Right atrium auricular region (tissue), 2 donors: ENCODE data around the gene C6orf52. TPM values are rescaled to one million over a fixed set of nuclear protein-coding genes. Genes with fewer than 3 reads are reported as not detected.

Experiments
- DNase-seq: peaks from one replicate; pipeline ENCODE4 v3.0.0-alpha.2; 2019; ENCODE audit warnings: low spot score
- H3K27ac ChIP-seq, 2 donors: fragments of 200-600 bp; sonication (generic); 1 replicate in 1 of 2; 2 replicates in 1 of 2; pipeline ENCODE4 v1.5.1; 2016 to 2019
- H3K27me3 ChIP-seq, 2 donors: fragments of 200-600 bp; sonication (generic); one replicate each; pipeline versions ENCODE4 v1.5.1 to v1.6.0; 2017 to 2019
- H3K36me3 ChIP-seq: fragments of 200-600 bp; sonication (generic); one replicate; pipeline ENCODE4 v1.5.1; 2016
- H3K4me1 ChIP-seq, 2 donors: fragments of 200-600 bp; sonication (generic); one replicate each; pipeline versions ENCODE4 v1.5.1 to v1.6.0; 2017 to 2019
- H3K4me3 ChIP-seq, 2 donors: fragments of 200-600 bp; sonication (generic); 1 replicate in 1 of 2; 2 replicates in 1 of 2; pipeline ENCODE4 v1.5.1; 2017 to 2019; ENCODE audit warnings: mild to moderate bottlenecking in 1 of 2, moderate library complexity in 1 of 2
- H3K9me3 ChIP-seq, 2 donors: fragments of 200-600 bp; sonication (generic); one replicate each; pipeline ENCODE4 v1.5.1; 2019
- CTCF ChIP-seq, 2 donors: fragments of 200-600 bp; sonication (generic); IDR thresholded peaks; one replicate each; pipeline ENCODE4 v1.5.1; 2019; ENCODE audit warnings: antibody characterized with exemption in 2 of 2
- total RNA-seq, 2 donors: library from RNA; depleted of rRNA; stranded (reverse); fragments of >200 nt; gene quantifications; one replicate each; pipeline ENCODE4 v1.1.0, GENCODE V29; 2016

C6orf52 gene
- total RNA-seq, 2 donors from 2014 or later, result not detected

- H3K4me3 ChIP-seq, result no peak overlapping the region
- no peak for TF ChIP-seq CTCF (IDR thresholded peaks at IDR 0.05)
- H3K4me1 ChIP-seq, result no peaks in the 10 kb centered on the region
- no peaks in the 10 kb centered on the region for H3K9me3 ChIP-seq
- H3K36me3 ChIP-seq, result no peaks in the 10 kb centered on the region
- no peak overlapping the region for H3K27ac ChIP-seq
- DNase-seq, result no peak
- no peaks in the 10 kb centered on the region for H3K27me3 ChIP-seq
Measured at GRCh38 chr6:10684618-10685017, 9.8 kb downstream of the C6orf52 start.

- no peaks in the 10 kb centered on the region for H3K27me3 ChIP-seq
- H3K4me1 ChIP-seq, result no peaks in the 10 kb centered on the region
- no peak for DNase-seq
- no peak for TF ChIP-seq CTCF (IDR thresholded peaks at IDR 0.05)
- no peak overlapping the region for H3K4me3 ChIP-seq
- H3K27ac ChIP-seq, result no peak overlapping the region
- no peaks in the 10 kb centered on the region for H3K9me3 ChIP-seq
- no peaks in the 10 kb centered on the region for H3K36me3 ChIP-seq
Measured at GRCh38 chr6:10682355-10682988, 11.9 kb downstream of the C6orf52 start.

DNA sequence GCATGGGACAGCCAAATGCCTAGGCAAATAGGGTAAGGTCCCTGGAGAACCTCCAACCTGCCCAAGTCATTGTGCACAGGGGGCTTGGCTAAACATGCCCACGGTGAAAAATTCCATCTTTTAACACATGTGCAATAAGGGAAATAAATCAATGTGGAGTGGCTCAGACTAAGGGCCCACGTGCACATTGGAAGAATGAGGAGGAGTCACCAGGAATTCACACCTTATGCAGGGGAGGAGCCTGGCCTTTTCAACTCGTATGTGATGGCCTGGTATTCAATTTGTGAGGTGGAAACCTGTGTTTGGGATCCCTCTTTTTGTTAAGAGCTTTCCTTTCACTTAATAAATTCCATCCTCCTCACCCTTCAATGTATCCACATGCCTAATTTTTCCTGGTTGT is 12.6 kb downstream of the C6orf52 start:
- TF ChIP-seq CTCF (IDR thresholded peaks at IDR 0.05), result no peak
- Histone ChIP-seq H3K27ac (no peak overlapping the region), H3K4me1 (no peaks in the 10 kb centered on the region), H3K4me3 (no peak overlapping the region), H3K9me3 (no peaks in the 10 kb centered on the region), H3K27me3 (no peaks in the 10 kb centered on the region), H3K36me3 (no peaks in the 10 kb centered on the region)
- no peak for DNase-seq

GRCh38 chr6:10678456-10678855 is 16.0 kb downstream of the C6orf52 start:
- TF ChIP-seq CTCF (IDR thresholded peaks at IDR 0.05), result no peak
- DNase-seq, result no peak
- H3K4me3 ChIP-seq, result no peak overlapping the region
- H3K4me1 ChIP-seq, result no peaks in the 10 kb centered on the region
- H3K9me3 ChIP-seq, result no peaks in the 10 kb centered on the region
- H3K36me3 ChIP-seq, result no peaks in the 10 kb centered on the region
- no peak overlapping the region for H3K27ac ChIP-seq
- no peaks in the 10 kb centered on the region for H3K27me3 ChIP-seq

- no peaks in the 10 kb centered on the region for H3K4me1 ChIP-seq
- H3K4me3 ChIP-seq, result no peak overlapping the region
- no peaks in the 10 kb centered on the region for H3K27me3 ChIP-seq
- no peak overlapping the region for H3K27ac ChIP-seq
- no peaks in the 10 kb centered on the region for H3K9me3 ChIP-seq
- no peak for TF ChIP-seq CTCF (IDR thresholded peaks at IDR 0.05)
- no peak for DNase-seq
- H3K36me3 ChIP-seq, result no peaks in the 10 kb centered on the region
Measured at GRCh38 chr6:10676403-10676802, 18.0 kb downstream of the C6orf52 start.
